ENCODE measurements around the gene WBP2.

DNA sequence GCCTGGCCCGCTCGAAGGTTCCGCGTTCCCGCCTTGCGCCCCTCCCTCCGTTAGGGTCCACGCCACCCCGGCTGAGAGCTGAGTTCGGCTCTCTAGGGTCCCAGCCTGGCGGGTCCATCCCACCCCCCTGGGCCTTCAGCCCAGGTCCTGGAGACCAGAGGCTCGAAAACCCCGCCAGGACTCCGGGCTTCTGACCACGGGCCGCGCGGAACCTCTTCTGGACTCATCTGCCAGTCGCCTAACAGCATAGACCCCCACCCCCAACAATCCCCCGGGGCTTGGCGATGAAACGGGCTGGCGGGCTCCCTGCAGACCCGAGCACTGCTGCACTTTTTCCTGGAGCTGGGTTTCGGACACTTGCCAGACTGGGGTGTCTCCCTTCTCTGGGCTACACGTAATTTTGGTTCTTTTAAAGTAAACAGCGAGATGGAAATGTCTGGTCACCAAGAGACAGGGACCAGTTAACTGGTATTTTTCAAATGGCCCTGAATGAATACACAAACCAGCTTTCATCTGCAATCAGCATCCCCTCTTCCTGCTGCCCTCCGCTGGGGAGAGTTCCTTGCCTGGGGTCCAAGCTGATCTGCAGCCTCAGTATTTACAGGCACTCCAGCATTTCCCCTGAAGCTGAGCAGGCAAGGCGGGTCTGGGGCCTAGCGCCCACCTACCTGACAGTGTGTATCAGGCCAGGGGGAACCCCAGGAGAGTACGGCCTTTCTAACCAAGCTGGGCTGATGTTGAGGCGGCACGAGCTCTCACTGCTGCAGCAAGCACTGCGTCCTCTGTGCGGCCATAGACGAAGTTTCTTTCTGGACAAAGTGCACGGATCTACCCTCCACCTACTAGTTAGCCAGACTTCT, 42.3 kb upstream of the WBP2 start:
- no peak for TF ChIP-seq POLR2A (IDR thresholded peaks at IDR 0.05)
- TF ChIP-seq, protein P1, sequence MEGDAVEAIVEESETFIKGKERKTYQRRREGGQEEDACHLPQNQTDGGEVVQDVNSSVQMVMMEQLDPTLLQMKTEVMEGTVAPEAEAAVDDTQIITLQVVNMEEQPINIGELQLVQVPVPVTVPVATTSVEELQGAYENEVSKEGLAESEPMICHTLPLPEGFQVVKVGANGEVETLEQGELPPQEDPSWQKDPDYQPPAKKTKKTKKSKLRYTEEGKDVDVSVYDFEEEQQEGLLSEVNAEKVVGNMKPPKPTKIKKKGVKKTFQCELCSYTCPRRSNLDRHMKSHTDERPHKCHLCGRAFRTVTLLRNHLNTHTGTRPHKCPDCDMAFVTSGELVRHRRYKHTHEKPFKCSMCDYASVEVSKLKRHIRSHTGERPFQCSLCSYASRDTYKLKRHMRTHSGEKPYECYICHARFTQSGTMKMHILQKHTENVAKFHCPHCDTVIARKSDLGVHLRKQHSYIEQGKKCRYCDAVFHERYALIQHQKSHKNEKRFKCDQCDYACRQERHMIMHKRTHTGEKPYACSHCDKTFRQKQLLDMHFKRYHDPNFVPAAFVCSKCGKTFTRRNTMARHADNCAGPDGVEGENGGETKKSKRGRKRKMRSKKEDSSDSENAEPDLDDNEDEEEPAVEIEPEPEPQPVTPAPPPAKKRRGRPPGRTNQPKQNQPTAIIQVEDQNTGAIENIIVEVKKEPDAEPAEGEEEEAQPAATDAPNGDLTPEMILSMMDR (IDR thresholded peaks at IDR 0.05) = no peak

Measured in suprapubic skin (tissue), 3 donors.